Right lobe of liver (tissue), 6 donors: ENCODE measurements around the gene MAP1B. TPM values are rescaled to one million over a fixed set of nuclear protein-coding genes. Genes with fewer than 3 reads are reported as not detected.

ENCODE experiments used
- ATAC-seq, 4 donors: fragments of 200-7000 bp; cut with Tn5 transposase; one replicate each; pipeline ENCODE4 v1.9.1; 2020; ENCODE audit warnings: mild to moderate bottlenecking in 4 of 4, moderate library complexity in 4 of 4
- DNase-seq, 3 donors: peaks; one replicate each; pipeline ENCODE4 v3.0.0-alpha.2; 2020
- H3K27ac ChIP-seq, 3 donors: fragments of 200-600 bp; one replicate each; pipeline ENCODE4 v1.8.0; 2022
- H3K27me3 ChIP-seq, 2 donors: fragments of 200-600 bp; one replicate each; pipeline ENCODE4 v1.8.0; 2022
- H3K36me3 ChIP-seq, 4 donors: fragments of 200-600 bp; sonication (generic) in 1 of 4; one replicate each; pipeline versions ENCODE4 v1.5.1 to v1.8.0; 2017 to 2022; ENCODE audit warnings: control low read depth in 1 of 4
- H3K4me1 ChIP-seq, 4 donors: fragments of 200-600 bp; sonication (generic) in 1 of 4; one replicate each; pipeline versions ENCODE4 v1.5.1 to v1.8.0; 2017 to 2022; ENCODE audit warnings: control low read depth in 1 of 4
- H3K4me3 ChIP-seq, 3 donors: fragments of 200-600 bp; one replicate each; pipeline ENCODE4 v1.8.0; 2022
- H3K9me3 ChIP-seq, 4 donors: fragments of 200-600 bp; sonication (generic) in 1 of 4; one replicate each; pipeline versions ENCODE4 v1.5.1 to v1.8.0; 2017 to 2022; ENCODE audit warnings: control low read depth in 1 of 4
- POLR2A ChIP-seq: fragments of 450-650 bp; IDR thresholded peaks from one replicate; pipeline ENCODE4 v1.6.1; 2017; ENCODE audit warnings: antibody characterized with exemption, mild to moderate bottlenecking
- WGBS: methylation state at CpG from one replicate; pipeline ENCODE4 v1.1.6; 2018; ENCODE audit warnings: low coverage, low lambda C conversion rate; ENCODE audit not compliant: insufficient coverage; ENCODE audit errors: missing lambda C conversion rate; 5-methylcytosine and 5-hydroxymethylcytosine counted together
- intact Hi-C, 2 donors: fragments of 100-400 bp; cut with DNase I; formaldehyde crosslinking; loops; one replicate each; pipeline versions ENCODE4 v1.11.2 to v1.14.1; 2022
- total RNA-seq, 6 experiments: library from RNA; depleted of rRNA in 2 of 6; stranded (reverse); fragments of >200 nt in 2 of 6; fragmentation: NEBNext Ultra II Directional in 3 of 6; extraction: Animal tissue kit (Norgen Biotek cat#: 25700) in 3 of 6; gene quantifications; one replicate each; pipeline versions ENCODE4 v1.1.0 to v1.2.4, GENCODE V29; 2016 to 2023
- TF ChIP-seq, protein P1 (sequence below), 4 donors: fragments of 200-600 bp in 3 of 4; fragments of 450-650 bp in 1 of 4; IDR thresholded peaks; one replicate each; pipeline versions ENCODE4 v1.5.1 to v1.8.0; 2016 to 2022; ENCODE audit warnings: antibody characterized with exemption in 4 of 4, mild to moderate bottlenecking in 2 of 4
- donor health status: DM: no; HTN: yes; CAD: no.
- donor health status: DM: no; HTN: no; CAD: no.
- donor health status: DM: no; HTN: no; CAD: no.
- donor health status: DM: no; HTN: yes; CAD: no.
- donor health status: DM: no; HTN: yes; CAD: no.

MAP1B gene
- total RNA-seq, 6 experiments from 2014 or later: 2.4 to 14.0 (median 5.3) TPM

DNA sequence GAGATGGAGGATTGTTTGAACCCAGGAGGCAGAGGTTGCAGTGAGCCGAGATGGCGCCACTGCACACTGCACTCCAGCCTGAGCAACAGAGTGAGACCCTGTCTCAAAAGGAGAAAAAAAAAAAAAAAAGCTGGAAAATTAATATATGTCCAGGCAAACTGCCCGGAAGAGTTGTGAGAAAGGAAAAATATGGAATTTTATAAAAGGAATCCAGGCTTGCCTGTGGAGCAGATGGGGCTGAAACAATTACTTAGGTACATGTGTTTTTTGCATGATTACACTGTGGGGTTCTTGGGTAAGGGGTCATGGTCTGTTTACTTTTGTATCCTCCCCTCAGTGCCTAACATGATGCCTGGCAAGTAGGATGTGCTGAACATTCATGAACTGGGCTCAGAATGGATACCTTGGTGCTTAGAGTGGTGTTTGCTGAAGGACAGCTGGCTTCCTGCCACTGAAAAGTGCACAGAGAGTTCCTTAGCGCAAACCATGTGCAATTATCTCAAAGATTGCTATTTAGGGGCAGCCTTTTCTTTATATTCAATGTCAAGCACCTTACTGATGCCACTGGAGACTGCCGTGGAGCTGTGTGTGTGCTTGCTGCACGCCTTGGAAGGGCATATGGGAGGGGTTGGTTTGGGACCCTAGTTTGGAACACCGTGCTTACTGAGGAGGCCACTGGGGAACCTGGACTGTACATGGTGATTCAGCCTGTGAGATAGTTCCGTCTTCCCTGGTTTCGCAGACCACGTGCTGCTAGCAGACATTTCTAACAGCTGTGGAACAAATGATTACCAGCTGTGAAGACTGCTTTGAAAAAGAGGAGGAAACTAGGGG lies 78.4 kb downstream of the MAP1B start:
- Histone ChIP-seq H3K9me3 (no peaks in the 10 kb centered on the region), H3K4me3 (no peak overlapping the region), H3K36me3 (no peaks in the 10 kb centered on the region), H3K27ac (no peak overlapping the region), H3K4me1 (no peaks in the 10 kb centered on the region), H3K27me3 (no peaks in the 10 kb centered on the region)
- no peak for TF ChIP-seq POLR2A
- TF ChIP-seq, protein P1, sequence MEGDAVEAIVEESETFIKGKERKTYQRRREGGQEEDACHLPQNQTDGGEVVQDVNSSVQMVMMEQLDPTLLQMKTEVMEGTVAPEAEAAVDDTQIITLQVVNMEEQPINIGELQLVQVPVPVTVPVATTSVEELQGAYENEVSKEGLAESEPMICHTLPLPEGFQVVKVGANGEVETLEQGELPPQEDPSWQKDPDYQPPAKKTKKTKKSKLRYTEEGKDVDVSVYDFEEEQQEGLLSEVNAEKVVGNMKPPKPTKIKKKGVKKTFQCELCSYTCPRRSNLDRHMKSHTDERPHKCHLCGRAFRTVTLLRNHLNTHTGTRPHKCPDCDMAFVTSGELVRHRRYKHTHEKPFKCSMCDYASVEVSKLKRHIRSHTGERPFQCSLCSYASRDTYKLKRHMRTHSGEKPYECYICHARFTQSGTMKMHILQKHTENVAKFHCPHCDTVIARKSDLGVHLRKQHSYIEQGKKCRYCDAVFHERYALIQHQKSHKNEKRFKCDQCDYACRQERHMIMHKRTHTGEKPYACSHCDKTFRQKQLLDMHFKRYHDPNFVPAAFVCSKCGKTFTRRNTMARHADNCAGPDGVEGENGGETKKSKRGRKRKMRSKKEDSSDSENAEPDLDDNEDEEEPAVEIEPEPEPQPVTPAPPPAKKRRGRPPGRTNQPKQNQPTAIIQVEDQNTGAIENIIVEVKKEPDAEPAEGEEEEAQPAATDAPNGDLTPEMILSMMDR (IDR thresholded peaks at IDR 0.05): no peak
- no peak for DNase-seq
- intact Hi-C loops: no loop called here
- 82% methylated on average over 7 of the region's 10 CpGs for WGBS
- ATAC-seq: no peak

DNA sequence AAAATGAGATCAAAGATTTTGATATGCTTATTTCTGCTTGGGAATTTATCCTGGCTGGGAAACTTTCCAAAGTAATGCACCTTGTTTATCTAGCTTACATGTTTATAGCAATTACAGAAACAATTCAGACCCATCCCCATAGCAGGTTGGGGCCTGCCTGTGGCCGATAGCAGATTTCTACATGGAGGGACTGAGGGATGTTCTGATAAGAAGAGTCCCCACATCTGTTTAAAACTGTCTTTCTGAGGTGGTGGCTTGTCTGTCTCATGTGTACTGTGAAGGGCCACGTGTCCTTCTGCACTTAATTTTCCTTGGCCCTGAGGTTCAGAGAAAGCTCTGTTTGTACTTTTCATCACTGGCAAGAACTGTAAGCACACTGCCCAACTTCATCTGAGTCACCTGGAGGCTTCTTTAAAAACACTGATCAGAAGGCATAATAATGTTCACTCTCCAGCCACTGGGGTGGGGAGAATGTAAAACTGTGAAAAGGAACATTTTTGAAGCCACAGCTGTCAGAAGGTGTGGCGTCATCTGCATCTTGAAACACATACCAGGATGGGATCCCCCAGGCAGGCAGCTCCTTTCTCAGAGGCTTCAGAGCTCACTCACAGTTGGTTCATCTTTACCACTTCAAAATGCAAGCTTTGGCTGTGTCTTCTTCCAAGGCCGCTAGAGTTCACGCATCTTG lies 80.3 kb downstream of the MAP1B start:
- intact Hi-C loops: no loop called here
- H3K27ac ChIP-seq: no peak overlapping the region

DNA sequence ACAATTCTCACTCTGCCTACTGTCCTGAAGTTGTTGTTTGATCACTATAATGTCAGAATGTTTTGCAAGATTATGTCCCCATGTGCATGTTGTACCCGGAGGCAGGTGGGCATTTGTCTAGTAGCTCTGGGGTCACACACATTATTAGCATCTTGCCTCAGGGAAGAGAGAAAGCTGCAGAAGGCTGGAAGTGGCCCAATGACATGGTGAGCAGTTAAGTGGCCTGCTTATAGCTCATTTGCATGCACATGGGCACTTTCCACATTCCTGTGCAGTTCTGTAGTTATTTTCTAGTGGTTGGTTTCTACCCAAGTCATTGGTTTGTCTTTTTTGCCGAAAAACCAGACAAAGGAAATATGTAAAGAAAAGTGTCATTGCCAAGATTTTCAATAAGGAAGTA lies 80.9 kb downstream of the MAP1B start:
- Histone ChIP-seq H3K4me3 (no peak overlapping the region), H3K27me3 (no peaks in the 10 kb centered on the region), H3K36me3 (no peaks in the 10 kb centered on the region), H3K9me3 (no peaks in the 10 kb centered on the region), H3K4me1 (no peaks in the 10 kb centered on the region), H3K27ac (no peak overlapping the region)
- DNase-seq (no peak), ATAC-seq (no peak)
- TF ChIP-seq, protein P1 (IDR thresholded peaks at IDR 0.05): no peak
- no peak for TF ChIP-seq POLR2A
- intact Hi-C loops: no loop called here
- 71% methylated on average over 2 of the region's 2 CpGs for WGBS

More for the DNA sequence above, 80.3 kb downstream of the MAP1B start:
- DNase-seq: no peak
- no peaks in the 10 kb centered on the region for H3K9me3 ChIP-seq
- no peak overlapping the region for H3K4me3 ChIP-seq
- TF ChIP-seq, protein P1 (IDR thresholded peaks at IDR 0.05): no peak
- TF ChIP-seq POLR2A: no peak
- no peaks in the 10 kb centered on the region for H3K36me3 ChIP-seq
- ATAC-seq: no peak
- H3K27me3 ChIP-seq: no peaks in the 10 kb centered on the region
- 59% methylated on average over 3 of the region's 5 CpGs for WGBS
- no peaks in the 10 kb centered on the region for H3K4me1 ChIP-seq

DNA sequence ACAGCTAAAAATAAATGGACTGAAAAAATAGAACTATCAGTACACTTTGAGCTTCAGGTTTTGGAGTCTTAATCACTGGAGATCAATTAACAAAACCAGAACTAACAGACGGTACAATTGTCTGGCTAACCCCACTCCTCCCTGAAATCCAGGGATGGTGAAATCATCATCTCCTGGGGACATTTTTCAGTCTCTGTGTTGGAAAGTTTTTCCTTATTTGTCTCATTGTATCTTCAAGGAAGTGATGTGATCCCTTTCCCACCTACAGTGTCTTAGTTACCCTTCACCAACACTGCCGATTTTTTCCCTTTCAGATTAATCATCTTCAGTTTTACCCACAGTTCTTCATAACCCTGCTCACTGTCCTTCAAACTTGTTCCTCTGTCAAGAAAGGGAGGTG lies 81.9 kb downstream of the MAP1B start:
- TF ChIP-seq POLR2A: no peak
- TF ChIP-seq, protein P1 (IDR thresholded peaks at IDR 0.05): no peak
- Histone ChIP-seq H3K9me3 (no peaks in the 10 kb centered on the region), H3K27ac (no peak overlapping the region), H3K27me3 (no peaks in the 10 kb centered on the region), H3K4me1 (no peaks in the 10 kb centered on the region), H3K4me3 (no peak overlapping the region), H3K36me3 (no peaks in the 10 kb centered on the region)
- intact Hi-C loops: no loop called here
- WGBS: 88% methylated on average over 2 of the region's 2 CpGs
- ATAC-seq: no peak
- DNase-seq: no peak
